Sigmoid colon (tissue), 7 donors: ENCODE data around the gene ZNF3. TPM values are rescaled to one million over a fixed set of nuclear protein-coding genes. Genes with fewer than 3 reads are reported as not detected.

ENCODE experiments used
- DNase-seq: peaks from one replicate; pipeline ENCODE4 v3.0.0-alpha.2; 2019
- H3K27ac ChIP-seq, 4 donors: fragments of 200-600 bp; sonication (generic); one replicate each; pipeline ENCODE4 v1.5.1; 2016 to 2019; ENCODE audit warnings: mild to moderate bottlenecking in 1 of 4
- H3K27me3 ChIP-seq, 3 donors: fragments of 200-600 bp; sonication (generic); one replicate each; pipeline ENCODE4 v1.5.1; 2019; ENCODE audit warnings: mild to moderate bottlenecking in 1 of 3
- H3K36me3 ChIP-seq, 4 donors: fragments of 200-600 bp; sonication (generic); one replicate each; pipeline ENCODE4 v1.5.1; 2016 to 2019
- H3K4me1 ChIP-seq, 4 donors: fragments of 200-600 bp; sonication (generic); one replicate each; pipeline ENCODE4 v1.5.1; 2017 to 2019
- H3K4me3 ChIP-seq, 4 donors: fragments of 200-600 bp; sonication (generic); one replicate each; pipeline ENCODE4 v1.5.1; 2017 to 2019; ENCODE audit warnings: mild to moderate bottlenecking in 2 of 4, moderate library complexity in 1 of 4
- H3K9me3 ChIP-seq, 4 donors: fragments of 200-600 bp in 3 of 4; sonication (generic) in 3 of 4; one replicate each; pipeline versions ENCODE4 v1.5.1 to v1.6.1; 2013 to 2019
- EP300 ChIP-seq, 4 donors: sonication (generic); formaldehyde crosslinking; IDR thresholded peaks; one replicate each; pipeline ENCODE4 v1.6.1; 2017; ENCODE audit warnings: antibody characterized with exemption in 4 of 4
- POLR2A ChIP-seq, 2 donors: fragments of 450-650 bp; IDR thresholded peaks; one replicate each; pipeline ENCODE4 v1.6.1; 2016; ENCODE audit warnings: antibody characterized with exemption in 2 of 2, mild to moderate bottlenecking in 2 of 2, moderate library complexity in 2 of 2
- POLR2AphosphoS5 ChIP-seq, 4 donors: sonication (generic); formaldehyde crosslinking; IDR thresholded peaks; one replicate each; pipeline ENCODE4 v1.6.1; 2017; ENCODE audit warnings: antibody characterized with exemption in 4 of 4
- WGBS, 2 donors: extraction: QIAGEN DNeasy Blood & Tissue Kit; methylation state at CpG; one replicate each; pipeline ENCODE4 v1.1.7; 2013; 5-methylcytosine and 5-hydroxymethylcytosine counted together
- intact Hi-C: fragments of 100-400 bp; cut with DNase I; formaldehyde crosslinking; loops from one replicate; pipeline ENCODE4 v1.15.1; 2023
- polyA plus RNA-seq, 3 donors: library from polyadenylated mRNA; stranded (reverse); fragments of 200-250 nt; gene quantifications; one replicate each; pipeline ENCODE4 v1.2.3, GENCODE V29; 2013
- total RNA-seq, 4 donors: library from RNA; depleted of rRNA; stranded (reverse); fragments of >200 nt; gene quantifications; one replicate each; pipeline ENCODE4 v1.1.0, GENCODE V29; 2016
- TF ChIP-seq, protein P1 (sequence below), 4 experiments: fragments of 450-650 bp in 3 of 4; fragments of 200-600 bp in 1 of 4; IDR thresholded peaks; one replicate each; pipeline ENCODE4 v1.5.1; 2016 to 2019; ENCODE audit warnings: antibody characterized with exemption in 4 of 4, mild to moderate bottlenecking in 3 of 4, moderate library complexity in 2 of 4
- donor health status: healthy with polysubstance abuse.
- donor health status: Bipolar disorder and iron deficiency.
- donor health status: healthy.

Gene ZNF3
- total and polyA plus RNA-seq, 7 donors: 17.1 to 28.0 (median 19.2) TPM

DNA sequence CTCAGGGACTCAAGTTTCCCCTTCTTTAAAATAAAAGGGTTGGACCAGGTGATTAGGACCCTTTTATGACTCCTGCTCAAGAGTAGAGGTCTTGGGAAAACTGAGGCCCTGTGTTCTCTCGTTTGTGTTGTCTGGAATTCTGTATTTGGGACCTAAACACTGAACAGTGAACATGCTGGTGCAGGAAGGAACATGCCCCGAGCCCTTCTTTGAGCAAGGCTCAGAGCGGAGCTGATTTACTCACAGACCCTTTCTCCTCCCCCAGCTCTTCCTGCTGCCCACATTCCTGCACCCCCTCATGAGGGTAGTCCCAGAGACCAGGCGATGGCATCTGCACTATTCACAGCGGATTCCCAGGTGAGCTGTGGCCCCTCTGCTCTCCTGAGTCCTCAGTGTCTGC is 51.9 kb downstream of the ZNF3 start:
- peaks cover 0 to 2% (median 0%) of the 10 kb centered on the region in 4 donors for H3K4me1 ChIP-seq
- 89 to 95% methylated on average over 5 of the region's 5 CpGs for WGBS, 2 donors
- no peak for TF ChIP-seq POLR2AphosphoS5 (IDR thresholded peaks at IDR 0.05)
- no peak for TF ChIP-seq EP300 (IDR thresholded peaks at IDR 0.05)
- TF ChIP-seq, protein P1, sequence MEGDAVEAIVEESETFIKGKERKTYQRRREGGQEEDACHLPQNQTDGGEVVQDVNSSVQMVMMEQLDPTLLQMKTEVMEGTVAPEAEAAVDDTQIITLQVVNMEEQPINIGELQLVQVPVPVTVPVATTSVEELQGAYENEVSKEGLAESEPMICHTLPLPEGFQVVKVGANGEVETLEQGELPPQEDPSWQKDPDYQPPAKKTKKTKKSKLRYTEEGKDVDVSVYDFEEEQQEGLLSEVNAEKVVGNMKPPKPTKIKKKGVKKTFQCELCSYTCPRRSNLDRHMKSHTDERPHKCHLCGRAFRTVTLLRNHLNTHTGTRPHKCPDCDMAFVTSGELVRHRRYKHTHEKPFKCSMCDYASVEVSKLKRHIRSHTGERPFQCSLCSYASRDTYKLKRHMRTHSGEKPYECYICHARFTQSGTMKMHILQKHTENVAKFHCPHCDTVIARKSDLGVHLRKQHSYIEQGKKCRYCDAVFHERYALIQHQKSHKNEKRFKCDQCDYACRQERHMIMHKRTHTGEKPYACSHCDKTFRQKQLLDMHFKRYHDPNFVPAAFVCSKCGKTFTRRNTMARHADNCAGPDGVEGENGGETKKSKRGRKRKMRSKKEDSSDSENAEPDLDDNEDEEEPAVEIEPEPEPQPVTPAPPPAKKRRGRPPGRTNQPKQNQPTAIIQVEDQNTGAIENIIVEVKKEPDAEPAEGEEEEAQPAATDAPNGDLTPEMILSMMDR (IDR thresholded peaks at IDR 0.05): no peak
- TF ChIP-seq POLR2A (IDR thresholded peaks at IDR 0.05): no peak
- intact Hi-C loops: no loop called here
- H3K36me3 ChIP-seq: peaks cover 4 to 94% (median 52%) of the 10 kb centered on the region in 4 donors
- no peaks in the 10 kb centered on the region for H3K27me3 ChIP-seq
- H3K27ac ChIP-seq: no peak overlapping the region
- no peak overlapping the region for H3K4me3 ChIP-seq
- no peaks in the 10 kb centered on the region for H3K9me3 ChIP-seq
- DNase-seq: no peak

DNA sequence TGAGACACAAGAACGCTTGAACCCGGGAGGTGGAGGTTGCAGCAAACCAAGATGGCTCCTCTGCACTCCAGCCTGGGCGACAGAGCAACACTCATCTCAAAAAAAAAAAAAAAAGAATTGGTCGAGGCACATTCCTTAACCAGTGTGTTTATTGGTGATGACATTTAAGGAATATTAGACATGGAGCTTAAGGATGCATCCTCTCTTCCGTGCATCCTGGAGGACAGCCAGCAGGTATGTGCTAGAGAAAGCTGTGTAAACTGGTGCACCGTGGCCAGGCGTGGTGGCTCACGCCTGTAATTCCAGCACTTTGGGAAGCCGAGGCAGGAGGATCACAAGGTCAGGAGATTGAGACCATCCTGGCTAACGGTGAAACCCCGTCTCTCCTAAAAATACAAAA is 54.3 kb downstream of the ZNF3 start:
- intact Hi-C loops: no loop called here

DNA sequence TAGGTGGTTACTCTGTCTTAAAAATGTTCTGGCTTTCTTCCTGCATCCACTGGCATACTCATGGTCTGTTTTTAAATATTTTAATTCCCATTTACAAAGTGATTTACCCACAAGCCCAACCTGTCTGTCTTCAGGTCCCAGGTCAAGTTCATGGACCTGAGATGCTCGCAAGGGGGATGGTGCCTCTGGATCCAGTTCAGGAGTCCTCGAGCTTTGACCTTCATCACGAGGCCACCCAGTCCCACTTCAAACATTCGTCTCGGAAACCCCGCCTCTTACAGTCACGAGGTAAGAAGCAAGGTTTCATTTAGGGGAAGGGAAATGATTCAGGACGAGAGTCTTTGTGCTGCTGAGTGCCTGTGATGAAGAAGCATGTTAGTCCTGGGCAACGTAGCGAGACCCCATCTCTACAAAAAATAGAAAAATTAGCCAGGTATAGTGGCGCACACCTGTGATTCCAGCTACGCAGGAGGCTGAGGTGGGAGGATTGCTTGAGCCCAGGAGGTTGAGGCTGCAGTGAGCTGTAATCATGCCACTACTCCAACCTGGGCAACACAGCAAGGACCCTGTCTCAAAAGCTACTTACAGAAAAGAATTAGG is 57.4 kb downstream of the ZNF3 start:
- no peak for TF ChIP-seq EP300 (IDR thresholded peaks at IDR 0.05)
- TF ChIP-seq, protein P1 (IDR thresholded peaks at IDR 0.05): no peak
- TF ChIP-seq POLR2A (IDR thresholded peaks at IDR 0.05): no peak
- no peak for TF ChIP-seq POLR2AphosphoS5 (IDR thresholded peaks at IDR 0.05)
- DNase-seq: no peak
- H3K4me3 ChIP-seq: no peak overlapping the region
- peaks cover 18 to 69% (median 34%) of the 10 kb centered on the region in 4 donors for H3K36me3 ChIP-seq
- H3K9me3 ChIP-seq: no peaks in the 10 kb centered on the region
- H3K27me3 ChIP-seq: no peaks in the 10 kb centered on the region
- H3K4me1 ChIP-seq: peaks cover 0 to 23% (median 15%) of the 10 kb centered on the region in 4 donors
- intact Hi-C loops: no loop called here
- H3K27ac ChIP-seq: no peak overlapping the region
- 58 to 82% methylated on average over 12 of the region's 12 CpGs for WGBS, 2 donors

More for the DNA sequence above, 54.3 kb downstream of the ZNF3 start:
- no peak for DNase-seq
- Histone ChIP-seq H3K27me3 (no peaks in the 10 kb centered on the region), H3K36me3 (peaks cover 21 to 94% (median 51%) of the 10 kb centered on the region in 4 donors), H3K4me3 (no peak overlapping the region), H3K9me3 (no peaks in the 10 kb centered on the region), H3K4me1 (no peaks in the 10 kb centered on the region), H3K27ac (no peak overlapping the region)
- TF ChIP-seq POLR2AphosphoS5 (IDR thresholded peaks at IDR 0.05): no peak
- WGBS, 2 donors: 81 to 96% methylated on average over 11 of the region's 11 CpGs

DNA sequence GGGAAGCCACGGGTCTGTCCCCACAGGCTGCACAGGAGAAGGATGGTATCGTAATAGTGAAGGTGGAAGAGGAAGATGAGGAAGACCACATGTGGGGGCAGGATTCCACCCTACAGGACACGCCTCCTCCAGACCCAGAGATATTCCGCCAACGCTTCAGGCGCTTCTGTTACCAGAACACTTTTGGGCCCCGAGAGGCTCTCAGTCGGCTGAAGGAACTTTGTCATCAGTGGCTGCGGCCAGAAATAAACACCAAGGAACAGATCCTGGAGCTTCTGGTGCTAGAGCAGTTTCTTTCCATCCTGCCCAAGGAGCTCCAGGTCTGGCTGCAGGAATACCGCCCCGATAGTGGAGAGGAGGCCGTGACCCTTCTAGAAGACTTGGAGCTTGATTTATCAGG is 58.0 kb downstream of the ZNF3 start:
- no peak overlapping the region for H3K4me3 ChIP-seq
- WGBS, 2 donors: 75 to 89% methylated on average over 12 of the region's 12 CpGs
- no peak overlapping the region for H3K27ac ChIP-seq
- peaks cover 18 to 68% (median 34%) of the 10 kb centered on the region in 4 donors for H3K36me3 ChIP-seq
- TF ChIP-seq, protein P1 (IDR thresholded peaks at IDR 0.05): no peak
- TF ChIP-seq EP300 (IDR thresholded peaks at IDR 0.05) (no peak), POLR2A (IDR thresholded peaks at IDR 0.05) (no peak), POLR2AphosphoS5 (IDR thresholded peaks at IDR 0.05) (no peak)
- no peaks in the 10 kb centered on the region for H3K9me3 ChIP-seq
- intact Hi-C loops: no loop called here
- H3K27me3 ChIP-seq: no peaks in the 10 kb centered on the region
- DNase-seq: no peak
- peaks cover 0 to 29% (median 20%) of the 10 kb centered on the region in 4 donors for H3K4me1 ChIP-seq

DNA sequence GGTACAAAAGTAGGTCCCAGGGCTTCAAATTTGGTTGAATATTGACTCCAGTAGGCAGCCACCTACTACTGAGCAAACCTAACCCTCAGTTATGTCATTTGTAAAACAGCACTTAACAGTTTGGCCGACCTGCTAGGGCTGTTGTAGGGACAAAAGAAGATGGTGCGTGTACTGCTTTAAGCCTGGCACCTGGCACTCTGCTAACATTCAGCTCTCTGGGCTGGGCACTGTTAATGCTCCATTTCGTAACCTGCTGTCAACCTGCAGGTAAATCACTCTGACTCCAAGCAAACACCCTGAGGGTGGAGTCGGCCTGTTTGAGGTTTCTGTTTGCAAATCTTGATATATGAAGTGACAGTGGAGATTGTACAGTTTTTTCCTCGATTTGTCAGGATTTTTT is 58.9 kb downstream of the ZNF3 start:
- no peak for TF ChIP-seq POLR2AphosphoS5 (IDR thresholded peaks at IDR 0.05)
- TF ChIP-seq EP300 (IDR thresholded peaks at IDR 0.05): no peak
- TF ChIP-seq, protein P1 (IDR thresholded peaks at IDR 0.05): no peak
- no peak for TF ChIP-seq POLR2A (IDR thresholded peaks at IDR 0.05)
- WGBS, 2 donors: 22 to 57% methylated on average over 5 of the region's 5 CpGs
- intact Hi-C loops: no loop called here
- no peak overlapping the region for H3K27ac ChIP-seq
- no peaks in the 10 kb centered on the region for H3K9me3 ChIP-seq
- no peaks in the 10 kb centered on the region for H3K27me3 ChIP-seq
- no peak for DNase-seq
- peaks cover 0 to 38% (median 28%) of the 10 kb centered on the region in 4 donors for H3K4me1 ChIP-seq
- H3K36me3 ChIP-seq: peaks cover 18 to 60% (median 30%) of the 10 kb centered on the region in 4 donors
- H3K4me3 ChIP-seq: no peak overlapping the region
